HG03066 (cell line): Measurements from ENCODE around the gene HOXB4.

Source experiments
- ATAC-seq: cut with Tn5 transposase; IDR thresholded peaks from one replicate; pipeline ENCODE4 v1.9.1; 2021; ENCODE audit warnings: low read depth; ENCODE audit not compliant: unreplicated experiment

The HOXB4 gene

DNA sequence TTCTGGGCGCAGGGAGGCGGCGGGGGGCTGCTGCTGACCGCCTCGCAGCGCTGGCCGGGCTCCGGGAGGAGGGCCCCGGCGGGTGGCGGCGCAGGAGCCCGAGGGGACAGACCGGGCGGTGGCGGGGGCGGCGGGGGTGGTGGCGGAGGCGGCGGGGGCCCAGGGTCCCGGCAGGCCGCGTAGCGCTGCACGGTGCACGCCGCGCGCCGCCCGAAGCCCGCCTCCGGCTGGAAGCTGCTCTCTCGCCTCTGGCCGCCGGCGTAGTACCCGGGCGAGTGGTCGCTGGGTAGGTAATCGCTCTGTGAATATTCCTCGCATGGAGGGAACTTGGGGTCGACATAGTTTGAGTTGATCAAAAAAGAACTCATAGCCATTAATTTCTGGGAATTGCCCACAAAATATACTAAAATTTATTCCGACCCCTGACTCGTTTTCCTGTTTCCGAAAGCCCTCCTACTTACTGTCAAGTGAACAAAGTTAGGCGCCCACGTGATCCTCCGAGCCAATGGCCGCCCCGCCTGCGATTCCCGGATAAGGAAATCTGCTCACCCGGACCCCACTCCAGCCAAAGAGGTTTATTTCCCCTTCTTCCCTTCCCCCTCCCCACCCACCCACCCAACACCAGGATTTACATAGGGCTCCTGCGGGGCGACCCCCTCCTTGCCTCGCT lies at the start of gene HOXB4:
Gene HOXB4 (minus strand): TSS at position 405 of the 670 bp plus-strand sequence. CDS start 31 bp downstream, at position 374.
- ATAC-seq: no peak

DNA sequence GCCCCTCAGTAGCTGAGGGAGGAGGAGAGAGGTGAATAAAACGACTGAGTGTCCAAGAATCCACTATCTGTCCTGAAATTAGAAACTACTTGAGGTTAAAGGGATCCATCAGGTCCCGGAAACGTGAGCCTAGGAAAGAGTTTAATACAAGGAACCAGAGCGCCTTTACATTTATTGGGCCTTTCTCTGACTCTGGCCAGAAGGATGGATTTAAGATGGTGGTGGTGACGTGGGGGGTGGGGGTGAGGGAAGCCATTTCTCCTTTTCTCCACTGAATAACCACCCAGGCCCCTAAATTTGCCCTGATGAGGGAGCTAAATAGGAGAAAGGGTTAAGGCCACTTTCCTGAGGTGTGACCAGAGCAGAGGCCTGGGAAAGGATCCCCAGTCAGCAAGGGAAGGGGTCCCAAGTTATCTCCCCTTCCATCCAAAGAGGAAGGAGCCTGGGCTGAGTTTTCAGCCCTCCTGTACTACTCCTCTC lies 49.0 kb upstream of the HOXB4 start:
- no peak for ATAC-seq

GRCh38 chr17:48626245-48627117 lies 48.3 kb upstream of the HOXB4 start, which contains the start of gene HOXB9:
Gene HOXB9 (minus strand): TSS chr17:48626358. CDS start chr17:48626269, 89 bp downstream.
- ATAC-seq: no peak

DNA sequence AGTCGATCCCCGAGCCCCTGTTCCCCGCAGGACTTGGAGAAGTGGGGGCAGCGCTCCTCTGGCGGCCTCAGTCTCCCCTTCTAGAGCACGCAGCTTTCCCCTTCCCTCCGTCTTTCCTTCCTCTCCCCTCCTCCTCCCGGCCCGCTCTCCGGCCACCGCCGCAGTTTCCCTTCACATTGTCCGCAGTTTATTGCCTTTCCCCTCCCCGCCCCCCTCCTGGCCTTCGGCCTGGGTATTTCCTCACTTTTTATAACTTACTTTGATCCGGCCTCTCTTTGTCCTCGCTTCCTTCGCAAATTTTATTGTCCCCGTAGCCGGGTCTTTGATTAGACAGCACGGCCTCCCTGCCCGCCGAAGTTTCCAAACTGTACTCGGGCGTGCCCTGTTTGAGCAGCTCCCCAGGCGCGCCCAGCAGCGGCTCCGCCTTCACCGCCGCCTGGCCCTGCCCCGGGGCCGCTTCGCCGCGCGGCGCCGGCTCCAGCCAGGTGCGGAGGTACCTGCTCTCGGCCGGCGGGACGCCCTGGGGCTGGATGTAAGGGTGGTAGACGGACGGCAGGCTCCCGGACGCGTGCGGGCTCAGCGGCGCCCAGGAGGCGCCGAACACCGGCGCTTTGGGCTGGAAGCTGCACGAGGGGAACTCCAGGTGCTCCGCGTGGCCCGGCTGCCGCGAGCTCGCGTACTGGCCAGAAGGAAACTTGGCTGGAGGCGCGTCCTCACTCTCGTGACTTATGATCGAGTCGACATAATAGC lies 47.5 kb upstream of the HOXB4 start:
- no peak for ATAC-seq

- no peak for ATAC-seq
Observed at GRCh38 chr17:48624544-48625494, 46.7 kb upstream of the HOXB4 start.

DNA sequence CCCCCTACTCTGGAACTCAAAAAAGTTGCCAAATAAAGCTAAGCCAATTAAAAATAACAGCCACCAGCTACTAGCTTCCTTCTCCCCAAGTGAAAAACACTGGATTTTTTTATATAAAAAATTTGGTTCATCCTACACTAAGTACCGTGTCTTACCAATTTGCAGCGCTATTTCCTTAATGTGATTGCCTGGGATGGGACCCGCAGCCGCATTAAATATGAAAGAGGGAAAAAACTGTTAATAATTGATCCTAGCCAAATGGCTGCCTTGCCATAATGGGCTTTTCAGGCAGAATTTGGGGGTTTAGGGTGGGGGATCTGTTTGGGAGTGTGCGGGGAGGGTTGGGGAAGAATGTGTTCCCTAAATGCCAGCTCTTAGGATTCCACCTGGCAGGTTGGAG lies 46.0 kb upstream of the HOXB4 start:
- no peak for ATAC-seq

DNA sequence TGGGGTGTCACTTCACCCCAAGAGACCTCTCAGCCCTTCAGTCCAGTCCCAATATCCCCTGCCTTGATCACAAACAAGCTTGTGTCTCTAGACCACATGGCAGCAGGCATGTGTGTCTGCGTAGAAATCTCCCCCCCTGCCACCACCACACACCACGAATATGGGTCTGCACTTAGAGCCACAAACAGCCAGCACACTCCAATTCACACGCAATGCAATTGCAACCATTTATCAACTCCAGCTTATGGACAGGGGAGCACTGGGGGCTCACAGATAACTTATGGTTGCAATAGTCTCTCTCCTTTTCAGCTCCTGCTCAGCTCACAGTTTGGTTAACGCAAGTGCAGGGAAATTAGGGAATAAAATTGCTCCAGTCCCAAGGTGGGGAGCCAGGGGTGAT lies 45.4 kb upstream of the HOXB4 start:
- no peak for ATAC-seq

DNA sequence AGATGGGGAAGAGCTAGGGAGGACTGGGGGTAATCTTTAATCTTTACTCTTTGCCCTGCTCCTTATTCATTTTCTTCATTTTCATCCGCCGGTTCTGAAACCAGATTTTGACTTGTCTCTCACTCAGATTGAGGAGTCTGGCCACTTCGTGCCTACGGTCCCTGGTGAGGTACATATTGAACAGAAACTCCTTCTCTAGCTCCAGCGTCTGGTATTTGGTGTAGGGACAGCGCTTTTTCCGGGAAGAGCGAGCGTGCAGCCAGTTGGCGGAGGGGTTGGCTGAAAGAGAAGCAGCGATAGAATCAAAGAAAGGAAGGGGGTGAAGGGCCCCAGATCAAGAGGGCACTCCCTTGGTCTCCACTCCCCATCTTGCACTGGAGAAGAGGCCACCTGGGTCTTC lies 44.7 kb upstream of the HOXB4 start:
- no peak for ATAC-seq

- no peak for ATAC-seq
Observed at GRCh38 chr17:48621410-48622392, 43.6 kb upstream of the HOXB4 start.

- ATAC-seq: no peak
Observed at GRCh38 chr17:48620461-48621139, 42.5 kb upstream of the HOXB4 start.

DNA sequence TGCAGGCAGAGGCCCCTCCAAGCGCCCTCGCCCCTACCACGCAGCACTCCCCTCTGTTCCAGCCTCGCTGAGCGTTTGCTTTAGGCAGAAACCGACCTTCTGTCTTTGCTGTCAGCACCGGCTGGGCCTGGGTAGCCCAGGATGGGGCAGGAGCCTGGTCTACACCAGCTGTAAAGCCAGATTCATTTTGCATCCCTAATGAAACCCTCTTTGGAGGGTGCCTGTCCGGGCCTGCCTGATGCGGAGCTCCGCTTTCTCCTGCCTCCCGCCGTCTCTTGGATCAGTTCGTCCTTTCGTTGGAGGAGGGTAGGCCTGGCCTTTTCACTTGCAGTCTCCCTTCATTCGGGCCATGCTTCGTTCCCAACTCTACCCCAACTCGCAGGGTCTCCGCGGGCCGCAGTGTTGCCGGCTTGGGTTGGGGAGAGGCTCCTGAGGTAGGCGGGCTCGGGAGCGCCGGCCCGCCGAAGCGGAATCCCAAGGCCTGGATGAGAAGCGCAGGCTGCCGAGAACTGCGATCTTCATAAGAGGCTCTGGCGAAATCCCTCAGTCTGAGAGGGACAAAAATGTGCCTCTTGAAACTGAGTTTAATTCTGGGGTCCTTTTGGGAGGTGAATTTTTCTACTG lies 41.8 kb upstream of the HOXB4 start:
- ATAC-seq: no peak

DNA sequence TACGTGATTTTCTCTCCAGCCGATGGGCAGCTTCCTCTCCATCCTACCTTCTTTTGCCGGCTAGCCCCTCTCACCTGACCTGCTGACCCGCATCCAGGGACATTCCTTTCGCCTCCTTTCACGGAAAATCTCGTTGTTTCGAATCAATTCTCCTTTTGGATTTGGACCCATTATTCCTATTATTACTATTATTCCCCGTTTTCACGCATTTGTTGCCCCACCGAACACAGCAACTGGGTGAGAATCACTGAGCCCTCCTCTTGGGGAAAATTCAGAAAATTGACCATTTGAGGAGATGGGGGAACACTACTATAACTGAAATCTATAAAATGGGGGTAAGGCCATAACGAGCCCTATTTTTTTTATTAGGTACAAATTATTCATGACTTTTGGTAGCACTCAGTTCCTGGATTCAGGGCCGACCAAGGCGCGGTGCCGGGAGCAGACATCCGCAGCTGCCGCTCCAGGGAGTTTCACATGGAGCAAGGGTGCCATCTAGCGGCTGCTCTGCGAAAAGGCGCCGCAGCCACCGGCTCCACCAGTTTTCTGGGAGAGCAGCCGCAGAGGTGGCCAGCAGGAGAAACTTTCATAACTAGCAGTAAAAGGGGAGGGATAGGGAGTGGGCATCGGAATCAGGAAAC lies 40.2 kb upstream of the HOXB4 start:
- ATAC-seq: no peak

DNA sequence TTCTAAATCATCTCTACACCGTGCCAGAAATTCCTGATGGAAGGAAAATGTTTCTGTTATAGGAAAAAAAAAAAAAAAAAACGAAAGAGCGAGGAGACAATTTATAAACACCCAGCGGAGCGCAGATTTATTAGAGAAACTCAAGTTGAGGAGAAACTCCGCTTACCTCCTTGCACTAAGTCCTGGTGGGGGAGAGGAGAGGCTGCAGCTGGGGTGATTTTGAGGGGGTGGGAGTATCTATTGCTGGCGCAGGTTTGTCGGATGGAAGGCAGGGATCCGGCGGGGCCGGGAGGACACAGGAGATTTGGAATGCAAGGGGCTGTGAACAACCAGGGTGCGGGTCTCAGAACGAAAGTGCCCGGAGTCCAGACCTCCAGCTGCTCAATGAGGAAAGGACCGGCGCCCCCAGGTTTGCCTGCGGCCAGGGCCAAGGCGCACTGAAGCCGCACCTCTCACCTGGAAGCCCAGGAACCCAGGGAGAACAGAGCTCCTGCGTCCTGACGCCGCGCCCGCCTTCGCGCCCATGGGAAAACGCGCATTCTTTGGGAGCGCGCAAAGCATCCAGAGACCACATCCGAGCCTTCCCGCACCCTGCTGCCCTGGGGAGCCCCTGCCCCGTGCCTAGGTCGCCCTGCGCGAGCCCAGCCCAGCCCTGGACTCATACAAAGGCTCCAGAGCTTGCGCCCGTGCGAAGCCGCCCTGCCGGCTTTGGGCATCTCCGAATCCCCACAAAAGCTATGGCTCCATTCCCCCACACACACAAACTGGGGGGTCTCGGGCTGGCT lies 39.5 kb upstream of the HOXB4 start:
- ATAC-seq: no peak

DNA sequence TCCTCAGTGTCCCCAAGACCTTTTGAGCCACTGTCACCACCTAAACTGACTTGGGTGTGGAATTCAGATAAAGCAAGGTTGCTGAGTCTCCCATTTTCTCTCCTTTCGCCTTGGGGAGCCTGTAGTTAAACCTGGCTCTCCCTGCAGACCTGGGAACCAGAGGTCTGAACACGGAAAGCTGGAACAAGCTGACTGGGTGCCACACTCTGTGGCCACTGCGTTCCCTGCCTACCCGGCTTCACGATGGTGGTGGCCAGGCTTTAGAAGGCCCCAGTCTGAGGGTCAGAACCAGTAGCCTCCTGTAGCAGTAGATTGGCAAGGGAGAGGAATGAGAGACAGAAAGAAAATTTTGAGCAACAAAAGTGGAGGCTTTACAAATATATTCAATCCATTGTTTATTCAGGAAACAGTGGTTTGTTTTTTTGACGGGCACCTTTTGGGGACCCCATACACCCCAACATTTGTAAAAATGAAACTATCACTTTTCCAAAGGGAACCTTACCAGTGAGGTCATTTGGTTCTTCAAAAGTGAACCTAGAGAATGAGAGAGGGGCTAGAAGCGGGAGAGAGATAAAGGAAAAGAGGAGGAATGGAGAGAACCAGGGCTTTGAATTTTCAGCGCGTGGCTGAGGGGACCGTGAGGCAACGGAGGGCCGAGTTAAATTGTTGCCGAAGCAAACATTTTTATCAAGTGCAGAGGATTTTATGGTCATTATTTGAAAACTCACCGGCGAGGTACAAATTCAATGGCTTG lies 38.7 kb upstream of the HOXB4 start:
- no peak for ATAC-seq

GRCh38 chr17:48615963-48616716 lies 38.0 kb upstream of the HOXB4 start:
- ATAC-seq: no peak
